NT2/D1 (cell line): ENCODE data around the gene CHMP4B.
"Not testable (repeated sequence)": the region's sequence is repeated elsewhere in the genome, so short reads cannot be mapped to it uniquely, and the experiment has no call there.

Experiments used
- DNase-seq: peaks from one replicate; pipeline ENCODE4 v3.0.0-alpha.2; 2011; ENCODE audit warnings: low read depth, low spot score
- H3K27me3 ChIP-seq: 2 replicates; pipeline ENCODE4 v1.6.0; 2011; ENCODE audit warnings: mild to moderate bottlenecking; ENCODE audit not compliant: insufficient read length, insufficient read depth
- H3K36me3 ChIP-seq: 2 replicates; pipeline ENCODE4 v1.6.1; 2011; ENCODE audit warnings: mild to moderate bottlenecking, low read length, mixed read lengths; ENCODE audit not compliant: insufficient read depth, insufficient read length
- H3K4me1 ChIP-seq: 2 replicates; pipeline ENCODE4 v1.5.1; 2011; ENCODE audit not compliant: insufficient read depth, insufficient read length
- H3K4me3 ChIP-seq: 2 replicates; pipeline ENCODE4 v1.5.1; 2011; ENCODE audit warnings: low read depth; ENCODE audit not compliant: insufficient read length
- H3K9ac ChIP-seq: 2 replicates; pipeline ENCODE4 v1.6.0; 2011; ENCODE audit warnings: low read depth; ENCODE audit not compliant: insufficient read length
- H3K9me3 ChIP-seq: 2 replicates; pipeline ENCODE4 v1.5.1; 2011; ENCODE audit warnings: mild to moderate bottlenecking, low read length; ENCODE audit not compliant: insufficient read depth
- SUZ12 ChIP-seq: IDR thresholded peaks from 2 replicates; pipeline ENCODE4 v1.6.1; 2011; ENCODE audit not compliant: insufficient read length, insufficient read depth; ENCODE audit errors: extremely low read depth
- YY1 ChIP-seq: IDR thresholded peaks from 2 replicates; pipeline ENCODE4 v1.6.1; 2011; ENCODE audit not compliant: insufficient read length, insufficient read depth
- ZNF274 ChIP-seq: IDR thresholded peaks from 2 replicates; pipeline ENCODE4 v1.6.1; 2011; ENCODE audit warnings: mild to moderate bottlenecking, low read depth, low read length

Gene CHMP4B

DNA sequence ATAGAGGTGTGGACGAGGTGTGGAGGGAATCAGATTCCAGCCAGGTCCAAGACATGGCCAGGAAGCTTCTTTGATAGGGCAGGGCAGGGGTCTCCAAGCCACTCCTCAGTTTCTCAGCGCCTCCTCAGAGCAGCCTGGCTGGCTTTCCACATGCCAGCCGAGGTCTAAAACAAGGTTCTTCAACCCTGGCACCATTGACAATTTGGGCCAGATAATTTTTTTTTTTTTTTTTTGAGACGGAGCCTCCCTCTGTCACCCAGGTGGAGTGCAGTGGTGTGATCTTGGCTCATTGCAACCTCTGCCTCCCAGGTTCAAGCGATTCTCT lies 21.3 kb upstream of the CHMP4B start:
- no peak for DNase-seq
- H3K4me1 ChIP-seq: peaks cover 10% of the 10 kb centered on the region
- TF ChIP-seq SUZ12: no peak
- no peak for TF ChIP-seq YY1
- TF ChIP-seq ZNF274: no peak
- H3K9ac ChIP-seq: no peak overlapping the region
- no peaks in the 10 kb centered on the region for H3K9me3 ChIP-seq
- H3K4me3 ChIP-seq: no peak overlapping the region
- no peaks in the 10 kb centered on the region for H3K27me3 ChIP-seq
- peaks cover 11% of the 10 kb centered on the region for H3K36me3 ChIP-seq

DNA sequence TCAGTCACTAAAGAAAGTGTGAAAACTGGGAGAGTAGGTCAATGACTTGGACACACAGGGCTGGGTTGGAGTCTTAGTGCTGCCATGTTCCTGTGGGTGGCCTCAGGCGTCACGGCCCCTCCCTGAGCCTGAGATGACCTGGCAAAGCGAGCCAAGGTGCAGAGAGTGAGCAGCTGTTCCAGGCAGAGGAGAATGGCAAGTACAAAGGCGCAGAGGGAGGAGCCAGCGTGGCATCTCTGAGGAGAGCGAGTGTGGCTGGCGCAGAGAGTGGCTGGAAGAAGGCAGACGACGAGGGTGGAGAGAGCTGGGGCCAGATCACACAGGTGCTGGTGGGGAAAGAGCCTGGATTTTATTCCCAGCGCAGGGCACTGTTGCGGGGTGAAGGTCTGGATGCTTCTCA lies 20.6 kb upstream of the CHMP4B start:
- H3K9ac ChIP-seq: no peak overlapping the region

GRCh38 chr20:33791021-33791420 lies 20.1 kb upstream of the CHMP4B start:
- no peak for DNase-seq
- peaks cover 11% of the 10 kb centered on the region for H3K36me3 ChIP-seq
- no peak overlapping the region for H3K9ac ChIP-seq
- TF ChIP-seq YY1: no peak
- TF ChIP-seq ZNF274: no peak
- no peak for TF ChIP-seq SUZ12
- H3K27me3 ChIP-seq: no peaks in the 10 kb centered on the region
- peaks cover 10% of the 10 kb centered on the region for H3K4me1 ChIP-seq
- H3K4me3 ChIP-seq: no peak overlapping the region
- no peaks in the 10 kb centered on the region for H3K9me3 ChIP-seq

More for the DNA sequence above, 20.6 kb upstream of the CHMP4B start:
- Histone ChIP-seq H3K27me3 (no peaks in the 10 kb centered on the region), H3K36me3 (peaks cover 11% of the 10 kb centered on the region), H3K4me3 (no peak overlapping the region), H3K9me3 (no peaks in the 10 kb centered on the region), H3K4me1 (peaks cover 10% of the 10 kb centered on the region)
- TF ChIP-seq YY1 (no peak), ZNF274 (no peak), SUZ12 (no peak)
- DNase-seq: no peak

GRCh38 chr20:33791540-33791939 lies 19.6 kb upstream of the CHMP4B start:
- H3K27me3 ChIP-seq: no peaks in the 10 kb centered on the region
- H3K9ac ChIP-seq: no peak overlapping the region

GRCh38 chr20:33791959-33792597 lies 19.1 kb upstream of the CHMP4B start:
- Histone ChIP-seq H3K36me3 (peaks cover 11% of the 10 kb centered on the region), H3K4me3 (no peak overlapping the region), H3K4me1 (peaks cover 10% of the 10 kb centered on the region), H3K9me3 (no peaks in the 10 kb centered on the region), H3K27me3 (no peaks in the 10 kb centered on the region), H3K9ac (no peak overlapping the region)
- TF ChIP-seq SUZ12 (no peak), YY1 (no peak), ZNF274 (no peak)
- DNase-seq: no peak

More at GRCh38 chr20:33791540-33791939, 19.6 kb upstream of the CHMP4B start:
- peaks cover 10% of the 10 kb centered on the region for H3K4me1 ChIP-seq
- no peaks in the 10 kb centered on the region for H3K9me3 ChIP-seq
- no peak overlapping the region for H3K4me3 ChIP-seq
- H3K36me3 ChIP-seq: peaks cover 11% of the 10 kb centered on the region
- no peak for DNase-seq
- TF ChIP-seq YY1 (no peak), ZNF274 (no peak), SUZ12 (no peak)

DNA sequence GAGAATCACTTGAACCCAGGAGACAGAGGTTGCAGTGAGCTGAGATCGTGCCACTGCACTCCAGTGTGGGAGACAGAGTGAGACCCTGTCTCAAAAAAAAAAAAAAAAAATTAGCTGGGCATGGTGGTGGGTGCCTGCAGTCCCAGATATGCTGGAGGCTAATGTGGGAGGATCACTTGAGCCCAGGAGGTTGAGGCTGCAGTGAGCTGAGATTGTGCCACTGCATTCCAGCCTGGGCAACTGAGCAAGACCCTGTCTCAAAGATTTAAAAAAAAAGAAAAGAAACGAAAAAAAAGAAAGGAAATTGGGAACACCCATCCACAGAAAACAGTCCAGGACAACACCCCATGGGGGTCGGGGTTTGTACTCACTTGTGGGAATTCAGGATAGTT lies 18.6 kb upstream of the CHMP4B start:
- H3K9ac ChIP-seq, H3K27me3 ChIP-seq, H3K4me1 ChIP-seq: not testable (repeated sequence)

GRCh38 chr20:33793011-33793931 lies 17.9 kb upstream of the CHMP4B start:
- peaks cover 11% of the 10 kb centered on the region for H3K36me3 ChIP-seq
- no peak overlapping the region for H3K9ac ChIP-seq
- no peak for TF ChIP-seq YY1
- no peak for TF ChIP-seq ZNF274
- no peak for TF ChIP-seq SUZ12
- no peak overlapping the region for H3K4me3 ChIP-seq
- no peaks in the 10 kb centered on the region for H3K9me3 ChIP-seq
- peaks cover 8% of the 10 kb centered on the region for H3K4me1 ChIP-seq
- DNase-seq: no peak
- no peaks in the 10 kb centered on the region for H3K27me3 ChIP-seq

More for the DNA sequence above, 18.6 kb upstream of the CHMP4B start:
- not testable (repeated sequence) for H3K4me3 ChIP-seq, DNase-seq, H3K9me3 ChIP-seq
- peaks cover 11% of the 10 kb centered on the region for H3K36me3 ChIP-seq
